ENCODE results near the gene METTL13.

The METTL13 gene

DNA sequence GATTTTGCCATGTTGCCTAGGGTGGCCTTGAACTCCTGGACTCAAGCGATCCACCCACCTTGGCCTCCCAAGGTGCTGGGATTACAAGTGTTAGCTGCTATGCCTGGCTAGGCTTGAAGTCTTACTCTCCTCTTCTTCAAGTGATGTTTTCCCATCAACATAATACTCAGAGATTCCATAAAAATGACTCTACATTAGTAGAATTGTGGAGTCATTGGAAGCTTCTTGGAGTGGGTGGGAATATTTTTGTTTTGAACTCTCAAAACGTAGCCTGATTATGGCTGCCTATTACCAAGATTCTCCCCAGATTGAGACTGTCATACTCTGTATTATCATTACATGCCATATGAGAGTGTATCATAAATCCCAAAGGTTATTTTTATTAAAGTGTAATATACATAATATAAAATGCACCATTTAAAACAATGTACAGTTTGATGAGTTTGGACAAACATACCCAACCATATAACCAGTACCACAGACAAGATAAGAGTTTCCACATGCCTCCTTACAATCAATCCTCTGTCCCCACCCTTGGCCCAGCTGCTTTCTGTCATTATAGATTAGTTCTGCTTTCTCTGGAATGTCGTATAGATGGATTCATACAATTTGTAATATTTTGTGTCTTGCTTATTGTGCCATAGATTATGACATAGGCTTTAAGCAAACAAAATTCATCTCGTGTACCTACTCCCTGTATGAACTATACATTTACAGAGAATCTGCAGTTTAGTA is 51.8 kb downstream of the METTL13 start:
- in situ Hi-C loops (cut with HindIII; ENCODE audit: low pct_ligation_motif_present, low pct_unique_long_range_greater_than_20kb, low sequenced_read_pairs): no loop called here
- DNase-seq: no peak

DNA sequence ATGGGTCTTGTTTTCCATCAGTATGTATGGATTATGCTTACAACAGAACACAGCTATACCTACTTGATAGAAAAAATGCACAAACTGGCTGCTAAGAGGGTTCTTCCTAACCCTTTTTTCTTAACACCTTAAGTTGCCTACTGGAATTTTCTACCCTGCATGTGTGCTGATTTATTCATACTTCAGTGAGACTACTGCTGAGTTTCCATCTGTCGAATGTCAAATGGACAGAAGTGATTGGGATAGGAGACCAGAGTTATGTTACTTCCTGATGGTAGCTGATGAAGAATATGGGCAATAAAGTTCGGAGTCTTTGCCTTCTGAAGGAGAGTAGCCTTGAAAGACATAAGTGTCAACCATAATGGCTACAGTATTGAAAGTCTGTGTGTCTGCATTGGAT is 53.4 kb downstream of the METTL13 start:
- no peak for DNase-seq
- in situ Hi-C loops (cut with HindIII; ENCODE audit: low pct_ligation_motif_present, low pct_unique_long_range_greater_than_20kb, low sequenced_read_pairs): no loop called here

DNA sequence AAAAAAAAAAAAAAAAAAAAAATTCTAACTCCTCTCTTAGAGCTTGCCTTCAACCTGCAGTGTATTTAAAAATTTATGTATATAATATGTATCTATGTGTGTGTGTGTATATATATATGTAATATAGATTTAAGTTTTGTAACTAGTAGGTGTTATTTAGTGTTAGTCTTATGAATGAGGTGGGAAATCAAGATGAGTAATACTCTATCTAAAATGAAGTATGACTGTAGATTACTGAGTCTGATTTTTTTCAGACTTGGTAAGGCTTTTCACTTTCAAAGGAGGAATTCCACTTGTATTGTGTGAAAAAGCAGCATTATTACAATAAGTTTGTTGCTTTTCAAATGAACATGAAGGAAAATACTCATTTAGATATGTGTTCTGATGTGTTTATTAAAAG is 54.4 kb downstream of the METTL13 start:
- DNase-seq: no peak
- in situ Hi-C loops (cut with HindIII; ENCODE audit: low pct_ligation_motif_present, low pct_unique_long_range_greater_than_20kb, low sequenced_read_pairs): no loop called here

DNA sequence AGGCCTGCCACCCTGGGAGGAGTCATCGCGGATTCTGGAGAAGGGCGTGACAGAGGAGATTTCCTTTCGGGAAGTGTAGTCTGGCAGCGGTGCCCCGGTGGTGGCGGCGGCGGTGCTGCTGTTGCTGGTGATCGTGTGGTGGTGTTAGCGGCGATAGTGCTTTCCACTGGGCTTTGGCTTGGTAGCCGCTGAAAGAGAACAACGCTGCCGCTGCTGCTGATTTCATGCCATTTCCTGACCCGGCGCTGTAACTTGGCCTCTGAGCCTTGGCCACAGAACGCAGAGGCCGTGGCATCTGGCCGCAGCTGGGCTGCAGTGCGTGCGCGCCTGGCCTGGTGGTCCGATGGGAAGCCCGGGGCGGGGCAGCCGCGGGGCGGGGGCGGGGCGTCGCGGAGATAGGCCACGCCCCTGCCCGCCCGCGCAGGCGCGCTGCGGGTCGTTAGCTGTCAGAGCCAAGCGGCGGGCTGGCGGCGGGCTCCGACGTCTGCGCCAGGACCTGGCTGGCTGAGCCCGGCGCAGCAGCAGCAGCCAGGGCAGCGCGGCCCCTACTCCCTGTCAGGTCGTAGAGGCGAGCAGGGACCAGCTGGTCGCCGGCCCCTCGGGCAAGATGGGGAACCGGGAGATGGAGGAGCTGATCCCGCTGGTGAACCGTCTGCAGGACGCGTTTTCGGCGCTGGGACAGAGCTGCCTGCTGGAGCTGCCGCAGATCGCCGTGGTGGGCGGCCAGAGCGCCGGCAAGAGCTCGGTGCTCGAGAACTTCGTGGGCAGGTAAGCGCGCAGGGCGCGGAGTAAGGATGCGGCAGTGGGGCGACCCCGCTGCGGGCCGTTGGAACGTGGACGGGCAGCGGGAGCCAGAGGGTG is 59.8 kb downstream of the METTL13 start, which contains the start of gene DNM3:
TSS of gene DNM3 (plus strand) at position 449 of the 861 bp plus-strand sequence. CDS start at position 608, 159 bp downstream.
- in situ Hi-C loops (cut with HindIII; ENCODE audit: low pct_ligation_motif_present, low pct_unique_long_range_greater_than_20kb, low sequenced_read_pairs): no loop called here

DNA sequence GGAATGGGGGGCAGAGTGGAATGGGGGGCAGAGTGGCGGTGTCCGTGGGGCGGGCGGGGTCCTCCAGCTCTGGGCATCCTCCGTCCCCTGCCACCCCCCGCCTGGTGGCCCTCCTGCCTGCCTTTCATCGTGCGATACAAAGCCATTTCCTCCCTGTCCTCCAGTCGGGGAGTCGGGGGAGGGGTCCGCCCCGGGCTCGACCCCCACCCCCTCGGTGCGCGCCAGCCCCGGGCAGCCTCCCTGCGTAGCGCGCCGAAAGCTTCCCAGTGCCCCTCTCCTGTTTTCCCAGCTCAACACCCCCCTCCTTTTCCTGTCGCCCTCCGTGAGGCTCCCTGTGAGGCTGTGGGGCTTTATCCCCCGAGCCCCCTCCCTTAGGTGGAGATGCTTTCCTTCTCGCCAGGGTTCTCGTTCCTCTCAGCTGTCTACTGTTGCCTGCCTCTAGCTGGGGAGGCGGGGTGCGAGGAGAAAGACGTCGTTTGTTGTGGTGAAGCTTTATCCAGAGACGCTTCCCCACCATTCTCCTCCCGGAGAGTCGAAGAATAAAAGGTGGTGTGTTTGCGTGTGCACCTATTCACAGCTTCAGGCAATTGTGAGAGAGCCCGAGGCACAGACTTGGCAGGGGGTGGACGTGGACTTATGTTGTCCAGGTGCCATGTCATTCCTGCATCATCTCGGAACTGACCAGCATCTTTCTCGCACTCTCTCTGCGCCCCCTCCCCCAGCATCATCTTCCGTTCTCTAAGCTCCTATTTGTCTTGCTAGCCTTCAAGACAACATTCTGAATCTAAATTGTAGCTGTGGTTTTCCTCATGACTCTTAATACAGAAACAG is 60.7 kb downstream of the METTL13 start:
- no peak for DNase-seq
- in situ Hi-C loops (cut with HindIII; ENCODE audit: low pct_ligation_motif_present, low pct_unique_long_range_greater_than_20kb, low sequenced_read_pairs): no loop called here

More for the DNA sequence above, 59.8 kb downstream of the METTL13 start, which contains the start of gene DNM3:
- DNase-seq: peak; percentile 62

DNA sequence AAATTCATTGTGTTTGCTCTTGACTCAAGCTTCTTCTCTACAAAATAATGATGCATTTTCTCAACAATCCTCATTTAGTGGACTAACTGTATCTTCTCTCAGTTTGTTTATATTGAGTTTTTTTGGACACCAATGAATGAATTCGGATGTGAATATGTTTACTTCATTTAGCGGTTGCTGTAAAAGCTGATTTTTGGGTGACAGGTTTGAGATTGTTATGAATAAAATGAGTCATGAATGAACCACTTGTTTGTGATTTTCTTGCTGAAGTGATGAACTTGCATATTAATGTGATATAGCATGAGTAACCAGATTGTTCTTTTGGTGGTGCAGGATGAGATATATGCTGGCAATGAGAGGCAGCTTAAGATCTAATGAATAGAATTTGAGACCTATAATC is 62.9 kb downstream of the METTL13 start:
- DNase-seq: no peak
- in situ Hi-C loops (cut with HindIII; ENCODE audit: low pct_ligation_motif_present, low pct_unique_long_range_greater_than_20kb, low sequenced_read_pairs): no loop called here

DNA sequence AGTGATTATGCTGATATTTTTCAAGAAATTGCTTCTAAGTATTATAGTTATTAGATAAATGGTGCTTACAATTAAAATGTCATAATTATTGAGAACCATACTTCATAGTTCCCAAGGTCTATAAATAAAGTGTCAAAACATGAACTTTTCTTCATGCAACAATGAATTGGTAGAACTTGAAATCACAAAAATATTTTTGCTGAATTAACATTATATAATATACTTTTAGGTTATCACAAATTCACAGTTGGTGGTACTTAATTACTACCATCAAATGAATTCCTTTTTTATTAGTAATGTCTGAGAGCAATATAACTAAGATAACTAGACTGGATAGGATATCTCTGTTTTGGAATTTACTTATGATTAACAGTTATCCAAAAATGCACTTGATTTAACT is 64.5 kb downstream of the METTL13 start:
- in situ Hi-C loops (cut with HindIII; ENCODE audit: low pct_ligation_motif_present, low pct_unique_long_range_greater_than_20kb, low sequenced_read_pairs): no loop called here
- DNase-seq: no peak
